Choroid plexus epithelial cell (primary cell): ENCODE results near the gene NUP160.
"Not testable (repeated sequence)": the region's sequence is repeated elsewhere in the genome, so short reads cannot be mapped to it uniquely, and the experiment has no call there.

Source experiments
- DNase-seq: peaks from one replicate; pipeline ENCODE4 v3.0.0-alpha.2; 2010; ENCODE audit warnings: low read depth
- H3K4me3 ChIP-seq: 2 replicates; pipeline ENCODE4 v1.5.1; 2011; ENCODE audit warnings: low read depth, mild to moderate bottlenecking, control low read depth, low read length, moderate library complexity
- CTCF ChIP-seq: conservative IDR thresholded peaks from 2 replicates; pipeline ENCODE4 v1.5.1; 2011; ENCODE audit warnings: low read depth, mild to moderate bottlenecking, control low read depth, inconsistent platforms, low read length, moderate library complexity

Gene NUP160

GRCh38 chr11:47828284-47828683 lies 19.9 kb downstream of the NUP160 start:
- DNase-seq: no peak
- no peak for TF ChIP-seq CTCF

GRCh38 chr11:47822664-47823063 lies 25.5 kb downstream of the NUP160 start:
- not testable (repeated sequence) for H3K4me3 ChIP-seq, DNase-seq

More at GRCh38 chr11:47828284-47828683, 19.9 kb downstream of the NUP160 start:
- no peak overlapping the region for H3K4me3 ChIP-seq

- no peak for DNase-seq
These were observed 28.4 kb downstream of the NUP160 start for GRCh38 chr11:47819743-47820142.

GRCh38 chr11:47800759-47801158 lies 47.4 kb downstream of the NUP160 start:
- TF ChIP-seq CTCF: no peak
- DNase-seq: no peak
- no peak overlapping the region for H3K4me3 ChIP-seq

More at GRCh38 chr11:47819743-47820142, 28.4 kb downstream of the NUP160 start:
- TF ChIP-seq CTCF: no peak
- H3K4me3 ChIP-seq: no peak overlapping the region

GRCh38 chr11:47797633-47798032 lies 50.5 kb downstream of the NUP160 start:
- no peak overlapping the region for H3K4me3 ChIP-seq
- TF ChIP-seq CTCF: no peak
- DNase-seq: peak; percentile 75

- TF ChIP-seq CTCF: no peak
- no peak for DNase-seq
- H3K4me3 ChIP-seq: no peak overlapping the region
These were observed 56.2 kb downstream of the NUP160 start for GRCh38 chr11:47791774-47792430.

GRCh38 chr11:47790017-47790416 lies 58.1 kb downstream of the NUP160 start:
- H3K4me3 ChIP-seq, DNase-seq: not testable (repeated sequence)

GRCh38 chr11:47788181-47788580 lies 60.0 kb downstream of the NUP160 start:
- DNase-seq: no peak
- no peak overlapping the region for H3K4me3 ChIP-seq
- TF ChIP-seq CTCF: no peak
